OCI-M1 (cell line): ENCODE measurements around the gene NINJ1.
"Not testable (repeated sequence)": the region's sequence is repeated elsewhere in the genome, so short reads cannot be mapped to it uniquely, and the experiment has no call there.

Experiments used
- DNase-seq: peaks from one replicate; lab custom pipeline; 2025; lab: John Stamatoyannopoulos, UW

The NINJ1 gene

DNA sequence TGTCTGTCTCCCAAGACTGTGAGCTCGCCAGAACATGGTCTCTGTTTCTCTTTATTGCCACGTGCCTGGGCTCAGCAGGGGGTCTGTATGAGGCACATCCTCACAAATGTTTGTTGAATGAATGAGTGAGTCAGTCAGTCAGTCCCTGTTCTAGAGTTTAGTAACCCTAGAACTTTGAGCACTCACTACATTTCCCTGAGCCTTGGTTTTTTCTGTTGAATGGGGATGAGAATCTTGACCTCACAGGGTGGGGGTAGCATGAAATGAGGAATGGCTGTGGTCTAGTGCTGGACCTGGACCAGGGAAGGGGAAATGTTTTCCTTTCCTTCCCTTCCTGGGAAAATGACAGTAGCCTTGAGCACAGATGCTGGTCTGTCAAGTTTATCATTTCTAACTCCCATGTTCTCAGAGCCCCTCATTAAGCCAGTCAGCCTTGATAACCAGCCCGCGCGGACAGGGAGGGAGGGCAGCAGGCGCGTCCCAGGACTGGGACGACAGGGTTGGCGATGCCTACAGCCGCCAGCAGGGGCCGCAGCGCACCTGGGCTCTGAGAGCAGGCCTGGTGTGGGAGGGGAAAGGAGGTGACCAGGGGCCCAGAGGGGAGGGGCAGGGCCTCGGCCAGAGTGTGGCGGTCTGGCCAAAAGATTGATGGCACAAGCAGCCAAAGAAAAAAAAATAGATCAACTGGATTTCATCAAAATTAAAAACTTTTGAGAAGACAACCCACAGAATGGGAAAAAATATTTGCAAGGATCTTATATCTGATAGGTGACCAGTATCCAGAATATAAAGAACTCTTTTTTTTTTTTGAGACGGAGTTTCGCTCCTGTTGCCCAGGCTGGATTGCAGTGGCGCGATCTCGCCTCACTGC, 25.8 kb upstream of the NINJ1 start:
- peak; percentile 91 for DNase-seq

DNA sequence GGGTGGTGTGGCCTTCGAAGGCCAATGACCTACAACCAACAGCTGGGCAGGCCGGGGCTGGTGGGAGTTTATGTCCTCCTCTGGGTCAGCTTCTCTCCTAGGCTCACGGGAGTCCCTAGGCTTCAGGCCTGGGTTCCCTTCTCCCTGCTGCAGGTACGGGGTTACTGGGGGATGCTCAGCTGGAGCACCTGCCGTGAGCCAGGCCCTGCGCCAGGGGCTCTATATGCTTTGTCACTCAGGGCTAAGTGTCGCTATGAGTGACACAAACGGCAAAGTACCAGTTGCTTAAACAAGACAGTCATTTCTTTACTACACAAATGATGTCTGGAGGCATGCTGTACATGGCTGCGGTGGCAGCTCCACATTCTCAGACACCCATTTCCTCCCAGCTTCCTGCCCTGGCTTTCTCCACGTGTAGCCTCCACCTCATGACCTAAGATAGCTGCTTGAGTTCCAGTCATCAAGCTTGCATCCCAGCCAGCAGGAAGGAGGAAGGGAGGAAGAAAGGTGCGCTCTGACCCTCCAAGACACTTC, 22.5 kb upstream of the NINJ1 start:
- DNase-seq = no peak

DNA sequence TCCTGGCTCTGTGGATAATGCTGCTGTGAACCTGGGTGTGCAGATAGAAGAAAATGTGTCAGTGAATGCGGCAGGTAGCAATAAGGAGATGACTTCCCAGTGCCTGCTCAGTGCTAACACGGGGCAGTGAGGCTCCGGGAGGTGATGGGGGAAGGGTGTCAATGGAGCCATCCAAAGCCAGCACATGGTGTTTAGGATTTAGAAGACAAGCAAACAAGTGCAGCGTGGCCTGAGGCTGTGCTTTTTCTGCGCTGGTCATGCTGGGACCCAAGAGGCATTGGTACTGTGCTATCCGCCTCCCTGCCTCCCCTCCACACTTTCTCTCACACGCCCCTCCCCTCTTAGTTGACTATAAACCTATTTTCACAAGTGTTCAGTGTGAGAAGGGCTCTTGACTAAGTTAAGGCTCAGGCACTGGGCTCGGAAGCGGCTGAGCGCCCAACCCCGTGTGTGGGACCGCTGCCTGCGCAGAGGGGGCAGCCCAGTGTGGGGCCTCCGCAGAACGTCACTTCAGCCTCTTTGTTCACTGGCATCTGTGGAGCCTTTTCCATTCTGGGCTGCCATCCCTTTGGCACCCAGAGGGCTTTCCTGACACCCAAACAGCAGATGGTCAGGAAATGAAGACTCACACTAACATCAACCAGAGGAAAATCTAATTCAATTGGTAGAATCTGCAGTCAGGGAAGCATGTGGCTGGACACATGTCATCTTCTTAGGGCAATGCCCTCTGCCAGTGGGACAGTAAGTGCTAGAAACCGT, 21.8 kb upstream of the NINJ1 start:
- no peak for DNase-seq

DNA sequence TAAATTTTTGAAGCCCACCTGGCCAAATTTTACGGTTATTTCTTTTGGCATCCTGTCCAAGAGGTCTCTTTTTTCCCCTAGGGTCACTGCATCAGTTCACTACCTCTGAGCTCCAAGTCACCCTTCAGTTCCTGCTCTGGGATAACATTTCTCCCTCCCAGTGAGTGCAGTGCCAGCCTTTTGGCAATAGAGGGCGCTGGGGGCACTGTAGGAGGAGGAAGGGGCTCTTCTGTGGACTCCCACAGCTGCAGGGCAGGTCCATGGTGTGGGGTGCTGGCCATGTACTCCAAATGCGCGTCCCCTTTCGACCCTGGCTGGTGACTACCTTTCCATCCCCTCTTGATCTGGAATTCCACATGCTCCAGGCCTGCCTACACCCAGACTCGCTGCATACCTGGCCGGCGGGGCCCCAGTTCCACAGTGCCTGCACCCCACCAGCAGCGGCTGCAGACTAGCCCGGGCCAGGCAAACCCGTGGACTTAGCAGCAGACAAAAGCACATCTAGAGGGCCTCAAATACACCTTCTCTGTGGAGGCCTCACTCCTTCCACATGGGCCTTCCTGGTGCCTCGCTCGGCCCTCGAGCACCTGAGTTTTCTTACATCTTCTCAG, 20.3 kb upstream of the NINJ1 start:
- DNase-seq = peak; percentile 75

DNA sequence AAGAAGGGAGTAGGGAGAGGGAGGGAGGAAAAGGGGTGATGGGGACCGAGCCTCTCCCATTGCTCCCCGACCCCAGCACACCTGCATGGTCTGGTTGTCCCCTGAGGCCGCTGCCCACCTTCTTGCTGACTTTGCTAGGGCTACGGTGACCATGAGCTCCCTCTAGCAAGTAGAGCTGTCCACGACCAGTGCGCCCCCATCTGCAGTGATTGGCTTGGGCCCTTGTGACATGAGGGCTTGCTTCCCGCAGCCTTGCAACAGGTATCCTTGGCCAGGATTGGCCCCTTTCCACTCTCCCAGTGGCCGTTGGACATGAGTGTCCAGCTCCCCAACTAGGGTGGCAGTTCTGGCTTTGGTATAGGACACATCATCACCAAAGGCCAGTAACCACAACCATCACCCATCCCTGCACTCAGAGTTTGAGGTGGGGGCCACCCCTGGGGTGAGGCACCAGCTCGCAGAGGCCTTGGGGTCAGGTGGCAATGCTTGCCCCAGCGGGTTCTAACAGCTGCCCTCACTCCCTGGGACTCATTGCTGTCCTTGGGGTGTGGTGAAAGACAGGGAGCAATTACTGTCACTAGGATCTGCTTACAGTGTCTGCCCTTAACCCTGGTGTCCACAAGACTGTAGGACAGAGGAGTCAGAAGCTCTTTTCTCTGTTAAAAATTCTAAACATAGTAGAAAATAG, 17.2 kb upstream of the NINJ1 start:
- DNase-seq = no peak

DNA sequence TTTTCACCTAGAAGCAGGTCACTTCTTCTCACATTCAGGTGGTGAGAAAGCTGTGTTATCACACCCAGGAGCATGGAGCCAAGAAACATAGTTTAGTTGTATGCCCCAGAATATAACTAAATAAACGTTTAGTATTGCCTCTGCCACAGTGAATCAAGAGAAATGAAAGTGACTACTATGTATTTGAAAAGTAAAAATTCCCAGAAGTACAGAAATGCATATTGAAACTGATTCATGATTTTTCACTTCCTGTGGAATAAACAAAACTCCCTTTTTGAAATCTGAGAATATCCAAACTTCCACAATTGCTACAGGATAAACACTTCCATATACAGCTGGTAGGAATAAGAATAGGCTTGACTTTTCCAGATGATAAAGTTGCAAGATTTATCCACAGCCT, 15.3 kb upstream of the NINJ1 start:
- DNase-seq = no peak

DNA sequence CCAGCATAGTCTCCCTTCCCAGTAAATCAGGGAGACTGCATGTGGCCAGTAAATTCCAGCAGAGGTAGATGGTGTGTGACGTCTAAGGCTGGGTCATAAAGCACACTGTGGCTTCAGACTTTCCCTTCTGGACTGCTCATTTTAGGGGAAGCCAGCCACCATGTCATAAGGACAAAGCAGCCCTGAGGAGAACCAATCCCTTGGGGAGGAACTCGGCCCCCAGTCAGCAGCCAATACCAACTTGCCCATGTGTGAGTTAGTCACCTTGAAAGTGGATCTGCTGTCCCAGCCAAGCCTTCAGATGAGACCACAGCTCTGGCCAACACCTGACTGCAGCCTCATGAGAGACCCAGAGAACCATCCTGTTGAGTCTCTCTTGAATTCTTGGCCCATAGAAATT, 14.7 kb upstream of the NINJ1 start:
- DNase-seq = no peak

DNA sequence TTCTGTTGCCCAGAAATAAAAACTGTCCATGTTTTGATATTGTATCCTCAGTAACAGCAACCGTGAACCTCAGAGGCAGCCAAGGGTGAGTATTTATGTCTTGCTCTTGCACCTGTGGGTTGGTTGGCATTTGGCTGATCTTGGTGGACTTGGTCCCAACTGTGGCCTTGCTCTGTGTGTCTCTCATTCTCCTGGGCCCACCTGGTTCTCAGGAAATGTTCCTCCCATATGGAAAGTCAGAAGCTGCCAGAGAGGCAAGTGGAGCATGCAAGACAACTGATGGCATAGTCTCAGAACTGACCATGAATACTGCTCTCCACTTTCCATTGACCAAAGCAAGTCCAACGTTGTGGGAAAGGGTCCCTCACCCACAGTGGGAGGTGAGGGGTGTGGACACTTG, 13.6 kb upstream of the NINJ1 start:
- DNase-seq = no peak

DNA sequence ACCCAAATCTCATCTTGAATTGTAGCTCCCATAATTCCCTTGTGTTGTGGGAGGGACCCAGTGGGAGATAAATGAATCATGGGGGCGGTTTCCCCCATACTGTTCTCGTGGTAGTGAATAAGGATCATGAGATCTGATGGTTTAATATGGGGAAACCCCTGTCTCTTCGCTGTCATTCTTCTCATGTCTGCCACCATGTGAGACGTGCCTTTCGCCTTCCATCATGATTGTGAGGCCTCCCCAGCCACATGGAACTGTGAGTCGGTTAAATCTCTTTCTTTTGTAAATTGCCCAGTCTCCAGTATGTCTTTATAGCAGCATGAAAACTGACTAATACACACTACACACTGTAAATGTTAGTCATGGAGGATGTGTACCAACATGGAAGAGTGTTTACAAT, 12.6 kb upstream of the NINJ1 start:
- DNase-seq = not testable (repeated sequence)

DNA sequence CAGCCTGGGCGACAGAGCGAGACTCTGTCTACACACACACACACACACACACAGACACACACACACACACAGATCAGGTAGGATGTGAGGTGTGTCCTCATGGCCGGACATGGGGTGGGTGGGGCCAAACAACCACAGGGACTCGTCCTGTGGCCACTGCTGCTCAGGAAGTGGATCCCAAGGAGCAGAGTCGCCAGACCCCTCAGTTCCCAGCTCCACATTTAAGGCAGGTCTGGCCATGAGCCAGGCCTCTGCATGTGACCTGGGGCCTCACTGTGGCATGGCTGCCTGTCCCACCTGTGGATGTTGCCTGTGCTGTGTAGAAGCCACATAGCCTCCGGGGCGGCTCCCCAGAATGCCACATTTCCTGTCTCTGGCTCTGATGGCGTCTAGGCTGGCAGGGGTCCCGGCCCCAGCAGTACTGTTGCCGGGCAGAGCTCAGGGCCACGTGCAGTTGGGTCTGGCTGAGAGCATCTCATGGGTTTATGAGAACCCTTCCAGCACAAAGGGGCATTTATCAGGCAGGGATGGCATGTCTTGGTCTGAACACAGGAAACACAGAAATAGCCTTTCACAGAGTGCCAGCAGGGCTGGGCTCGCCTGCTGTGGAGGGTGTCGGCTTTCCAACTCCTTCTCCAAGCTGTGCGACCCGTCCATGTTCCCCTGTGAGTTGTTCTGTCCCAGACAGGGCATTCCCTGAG, 9.9 kb upstream of the NINJ1 start:
- no peak for DNase-seq

DNA sequence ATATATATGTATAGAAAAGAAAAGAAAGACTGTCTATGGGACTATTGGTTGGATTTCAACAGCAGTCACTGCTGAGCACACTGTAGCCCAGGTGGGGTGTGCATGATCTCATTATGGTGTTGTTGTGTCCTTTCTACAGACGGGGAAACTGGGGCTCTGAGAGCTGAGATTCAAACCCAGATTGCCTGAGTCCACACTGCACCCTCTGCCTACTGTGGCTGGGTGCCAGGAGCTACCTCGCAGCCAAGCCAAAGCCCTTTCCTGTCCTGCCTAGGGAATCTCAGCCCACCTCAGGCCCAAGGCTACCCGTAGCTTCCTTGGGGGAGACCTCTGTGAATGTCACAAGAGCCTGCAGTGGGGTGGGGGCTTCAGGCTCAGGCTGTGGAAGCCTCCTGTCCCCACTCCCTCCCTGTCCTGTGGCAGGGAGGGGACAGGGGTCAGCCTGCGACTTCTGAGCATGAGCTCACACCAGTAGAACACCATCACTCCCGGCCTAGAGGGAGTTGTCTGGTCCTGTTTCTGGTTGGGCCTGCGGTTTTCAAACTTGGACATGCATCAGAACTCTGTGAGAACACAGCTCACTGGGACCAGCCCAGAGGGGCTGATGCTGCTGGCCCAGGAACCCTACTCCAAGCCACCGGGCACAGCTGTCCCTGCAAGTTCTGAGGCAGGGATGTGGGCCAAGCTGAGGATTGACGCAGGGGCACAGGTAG, 7.9 kb upstream of the NINJ1 start:
- no peak for DNase-seq

DNA sequence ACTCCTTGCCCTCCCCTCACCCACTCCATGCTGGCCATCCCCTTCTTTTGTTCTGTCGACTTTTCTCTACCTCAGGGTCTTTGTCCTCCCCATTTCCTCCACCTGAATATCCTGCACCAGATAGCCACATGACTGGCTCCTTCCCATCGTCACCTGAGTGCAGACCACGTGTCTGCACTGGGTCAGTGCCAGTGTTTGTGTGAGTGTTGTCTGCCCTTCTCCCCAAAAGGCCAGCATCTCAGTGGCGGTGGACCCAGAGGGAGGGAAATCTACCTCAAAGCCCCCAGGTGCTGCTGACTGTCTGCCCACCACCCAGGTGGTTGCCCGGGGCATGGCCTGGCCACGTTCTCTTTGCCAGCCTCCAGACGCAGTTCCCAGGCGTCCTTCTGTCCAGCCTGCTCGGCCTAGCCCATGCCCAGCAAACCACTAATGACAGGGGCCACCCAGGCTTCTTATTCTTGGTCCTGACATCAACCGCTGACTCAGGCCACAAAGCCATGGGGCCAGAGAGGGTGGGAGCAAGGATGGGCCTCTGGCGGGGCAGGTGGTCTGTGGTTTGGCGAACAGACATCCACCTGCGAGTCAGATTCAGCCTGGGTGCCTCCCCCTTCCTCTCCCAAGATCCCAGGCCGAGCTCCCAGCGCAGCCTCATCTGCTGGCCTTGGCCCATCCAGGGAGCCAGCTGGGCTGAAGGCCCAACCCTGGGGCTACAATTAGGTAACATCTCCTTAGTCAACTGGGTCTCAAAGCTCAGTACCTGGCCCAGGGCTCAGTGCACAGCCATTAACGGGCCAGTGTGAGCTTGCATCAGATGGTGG, 5.5 kb upstream of the NINJ1 start:
- DNase-seq = no peak

DNA sequence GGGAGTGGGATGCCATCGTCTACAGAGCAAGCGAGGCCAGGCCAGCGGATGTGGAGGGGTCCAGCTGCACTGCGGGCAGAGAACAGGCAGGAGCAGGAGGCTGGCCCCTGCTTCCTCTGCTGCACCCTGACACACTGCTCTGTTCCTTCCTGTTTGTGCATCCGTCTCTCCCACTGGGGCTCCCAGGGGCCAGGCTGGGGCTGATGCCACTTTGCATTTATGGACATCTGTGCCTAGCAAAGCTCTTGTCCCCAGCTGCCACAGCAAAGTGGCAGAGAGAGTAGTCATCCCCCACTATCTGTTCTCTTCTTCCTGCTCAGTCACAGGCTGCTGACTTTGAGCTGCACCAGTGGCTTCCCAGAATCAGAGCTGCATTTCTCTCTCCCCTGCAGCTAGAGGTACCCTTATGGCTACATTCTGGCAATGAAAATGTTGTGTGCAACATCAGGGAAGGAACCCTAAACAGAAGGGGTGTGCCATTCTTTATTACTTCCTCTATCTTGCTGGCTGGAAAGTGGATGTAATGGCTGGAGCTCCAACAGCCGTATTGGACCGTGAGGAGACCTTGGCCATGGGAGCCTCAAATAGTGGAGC, 4.2 kb upstream of the NINJ1 start:
- DNase-seq = no peak

DNA sequence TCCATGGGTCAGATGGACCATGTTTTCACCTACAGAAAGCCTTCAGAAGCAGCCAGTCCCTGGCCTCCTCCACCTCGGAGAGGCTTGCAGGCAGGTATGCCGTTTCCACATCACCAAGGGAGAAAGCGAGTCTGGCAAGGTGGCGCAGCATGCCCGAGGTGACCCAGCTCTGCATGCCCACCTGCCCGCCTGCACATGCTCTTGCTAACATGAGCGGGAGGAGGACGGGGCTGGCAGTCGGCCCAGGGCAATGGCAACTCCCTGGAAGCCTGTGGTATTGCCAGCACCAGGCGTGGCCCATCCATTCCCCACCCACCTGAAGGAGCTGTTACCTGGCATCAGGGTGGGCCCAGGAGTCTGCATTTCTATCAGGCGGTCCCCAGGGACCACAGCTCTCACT, 3.3 kb upstream of the NINJ1 start:
- DNase-seq = no peak

DNA sequence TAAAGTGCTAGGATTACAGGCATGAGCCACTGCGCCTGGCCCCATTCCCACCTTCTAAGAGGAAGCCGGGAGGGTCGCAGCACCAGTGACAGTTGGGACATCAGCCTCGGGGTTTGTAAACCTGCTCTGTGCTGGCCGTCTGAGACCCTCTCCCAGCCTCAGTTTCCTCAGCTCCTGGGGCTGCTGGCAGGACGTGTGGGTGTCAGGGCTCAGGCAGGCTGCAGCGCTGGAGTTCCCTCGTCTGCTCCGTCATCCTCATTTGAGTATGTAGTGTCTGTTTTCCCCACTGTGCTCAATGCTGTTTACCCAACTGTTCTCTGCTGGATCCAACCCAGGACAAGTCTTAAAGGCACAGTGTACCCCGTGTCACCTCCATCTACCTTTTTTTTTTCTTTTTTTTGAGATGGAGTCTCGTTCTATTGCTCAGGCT, 2.0 kb upstream of the NINJ1 start:
- DNase-seq = no peak

DNA sequence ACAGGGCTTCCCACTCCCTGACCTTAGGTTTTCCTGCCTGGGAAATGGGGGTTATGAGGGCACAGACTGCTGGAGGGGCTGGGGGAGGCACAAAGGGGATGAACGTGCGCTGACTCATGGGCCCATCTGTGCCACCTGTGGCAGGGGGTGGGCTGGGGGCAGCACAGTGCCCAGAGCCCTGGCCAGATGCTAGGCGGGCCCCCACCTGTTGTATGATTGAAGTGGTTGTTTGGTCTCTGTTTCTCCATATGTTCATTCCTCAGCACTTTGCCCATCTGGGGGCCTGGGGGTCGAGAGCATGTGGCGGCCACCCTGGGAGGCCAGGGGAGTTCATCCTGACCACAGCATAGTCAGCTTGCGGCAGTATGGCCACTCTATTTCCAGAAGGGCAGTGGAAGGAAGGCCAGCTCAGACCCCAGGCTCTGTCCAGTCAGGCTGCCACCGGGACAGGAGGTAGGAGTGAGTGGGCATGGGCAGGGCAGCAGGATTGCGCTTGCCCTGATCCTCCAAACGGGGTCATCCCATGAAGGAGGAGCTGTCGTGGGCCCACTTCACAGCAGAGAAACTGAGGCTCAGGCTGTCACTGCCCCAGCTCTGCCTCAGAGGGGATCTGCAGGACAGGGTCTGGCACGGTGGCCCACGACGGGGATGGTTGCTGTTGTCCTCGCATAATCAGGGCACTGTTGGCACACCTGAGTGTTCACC, 841 bp upstream of the NINJ1 start:
- no peak for DNase-seq

DNA sequence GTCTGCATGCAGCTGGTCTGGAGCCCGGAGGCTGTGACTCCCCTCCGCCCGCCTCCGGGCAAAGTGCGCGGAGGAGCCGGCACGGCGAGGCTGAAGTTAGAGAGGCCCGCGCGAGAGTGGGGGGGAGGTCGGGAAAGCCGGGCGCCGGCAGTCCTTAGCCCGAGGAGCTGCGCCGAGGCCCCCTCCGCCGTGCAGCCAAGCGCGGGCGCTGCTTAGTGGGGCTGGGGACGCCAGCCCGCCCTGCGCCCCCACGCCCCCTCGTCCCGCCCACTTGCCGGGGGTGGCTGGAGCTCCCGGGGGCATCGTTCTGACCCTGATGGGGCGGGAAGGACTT, 403 bp downstream of the NINJ1 start:
- DNase-seq = peak; percentile 80

DNA sequence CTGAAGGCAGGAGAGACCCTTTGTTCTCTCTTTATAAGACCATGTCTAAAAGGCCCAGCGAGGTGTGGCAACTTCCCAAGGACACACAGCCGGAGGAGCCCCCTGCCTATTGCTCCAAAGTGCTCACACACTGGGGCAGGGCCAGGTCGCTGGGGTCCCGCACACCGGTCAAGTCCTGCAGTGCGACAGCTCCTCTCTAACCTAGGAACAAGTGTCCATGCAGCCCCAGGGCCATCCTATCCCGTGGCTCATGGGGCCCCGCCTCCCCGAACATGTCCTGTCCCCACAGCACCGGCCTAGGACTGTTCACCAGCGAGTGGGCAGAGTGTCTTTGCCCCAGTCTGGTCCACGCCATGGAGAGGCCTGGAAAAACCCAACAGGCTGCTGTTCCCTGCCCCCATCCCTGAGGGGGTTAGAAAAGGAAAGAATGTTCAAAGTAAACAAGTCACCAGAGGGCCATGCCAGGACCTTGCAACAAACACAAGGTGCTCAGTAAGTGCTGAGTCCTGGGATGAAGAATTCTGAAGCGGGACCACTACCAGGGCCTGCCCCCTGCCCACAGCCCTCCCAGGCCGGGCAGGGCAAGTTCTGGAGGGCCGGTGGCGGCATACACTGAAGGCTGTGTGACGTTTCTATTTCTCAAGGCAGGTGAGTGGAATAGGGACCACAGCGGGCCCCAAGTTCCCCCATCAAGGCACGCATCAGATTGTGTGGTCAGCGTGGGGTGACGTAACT, 938 bp downstream of the NINJ1 start:
- no peak for DNase-seq
